ENCODE measurements around the gene ICAM1. TPM values are rescaled to one million over a fixed set of nuclear protein-coding genes. Genes with fewer than 3 reads are reported as not detected.

The ICAM1 gene
- total RNA-seq, 1 donor from 2014 or later, result not detected

DNA sequence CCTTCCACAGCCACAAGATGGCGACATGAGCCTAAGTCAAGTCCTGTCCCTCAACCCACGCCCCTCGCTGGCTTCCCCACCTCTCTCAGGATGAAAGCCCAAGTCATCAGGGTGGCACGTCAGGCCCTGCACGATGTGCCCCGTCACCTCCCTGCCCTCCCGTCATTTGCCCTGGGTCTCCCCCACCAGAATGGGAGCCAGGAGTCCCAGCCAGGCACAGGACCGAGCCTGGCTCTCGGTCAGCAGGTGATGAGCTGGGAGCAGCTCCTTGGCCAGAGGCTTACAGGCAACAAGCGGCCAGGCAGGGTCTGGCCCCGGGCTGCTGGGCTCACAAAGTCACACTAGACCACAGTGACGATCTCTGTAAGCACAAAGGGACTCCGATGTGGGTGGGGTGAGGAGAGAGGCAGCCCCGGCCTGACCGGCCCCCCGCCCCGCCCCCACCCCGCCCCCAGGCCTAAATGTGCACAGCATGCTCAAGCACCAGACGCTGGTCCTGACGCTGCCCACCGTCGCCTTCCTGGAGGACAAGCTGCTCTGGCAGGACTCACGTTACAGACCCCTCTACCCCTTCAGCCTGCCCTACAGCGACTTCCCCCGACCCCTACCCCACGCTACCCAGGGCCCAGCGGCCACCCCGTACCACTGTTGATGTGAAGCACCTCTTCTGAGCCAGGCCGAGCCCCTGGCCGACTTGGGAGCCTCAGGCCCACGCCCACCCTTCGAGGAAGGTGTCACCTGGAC is 11.6 kb upstream of the ICAM1 start:
- H3K27ac Mint-ChIP-seq (ENCODE audit: unreplicated experiment), result no peak overlapping the region
- peaks cover 5% of the 10 kb centered on the region for H3K27me3 Mint-ChIP-seq (ENCODE audit: unreplicated experiment)
- peaks cover 12% of the 10 kb centered on the region for H3K36me3 Mint-ChIP-seq (ENCODE audit: unreplicated experiment)
- H3K4me1 Mint-ChIP-seq (ENCODE audit: low read depth, unreplicated experiment), result no peaks in the 10 kb centered on the region
- DNase-seq, result peak; percentile 95
- TF ChIP-seq, protein P1, sequence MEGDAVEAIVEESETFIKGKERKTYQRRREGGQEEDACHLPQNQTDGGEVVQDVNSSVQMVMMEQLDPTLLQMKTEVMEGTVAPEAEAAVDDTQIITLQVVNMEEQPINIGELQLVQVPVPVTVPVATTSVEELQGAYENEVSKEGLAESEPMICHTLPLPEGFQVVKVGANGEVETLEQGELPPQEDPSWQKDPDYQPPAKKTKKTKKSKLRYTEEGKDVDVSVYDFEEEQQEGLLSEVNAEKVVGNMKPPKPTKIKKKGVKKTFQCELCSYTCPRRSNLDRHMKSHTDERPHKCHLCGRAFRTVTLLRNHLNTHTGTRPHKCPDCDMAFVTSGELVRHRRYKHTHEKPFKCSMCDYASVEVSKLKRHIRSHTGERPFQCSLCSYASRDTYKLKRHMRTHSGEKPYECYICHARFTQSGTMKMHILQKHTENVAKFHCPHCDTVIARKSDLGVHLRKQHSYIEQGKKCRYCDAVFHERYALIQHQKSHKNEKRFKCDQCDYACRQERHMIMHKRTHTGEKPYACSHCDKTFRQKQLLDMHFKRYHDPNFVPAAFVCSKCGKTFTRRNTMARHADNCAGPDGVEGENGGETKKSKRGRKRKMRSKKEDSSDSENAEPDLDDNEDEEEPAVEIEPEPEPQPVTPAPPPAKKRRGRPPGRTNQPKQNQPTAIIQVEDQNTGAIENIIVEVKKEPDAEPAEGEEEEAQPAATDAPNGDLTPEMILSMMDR (IDR thresholded peaks at IDR 0.05; ENCODE audit: partially characterized antibody, unreplicated experiment), result peak; percentile 76
- no peaks in the 10 kb centered on the region for H3K9me3 Mint-ChIP-seq (ENCODE audit: unreplicated experiment)
- H3K4me3 Mint-ChIP-seq (ENCODE audit: unreplicated experiment), result no peak overlapping the region

DNA sequence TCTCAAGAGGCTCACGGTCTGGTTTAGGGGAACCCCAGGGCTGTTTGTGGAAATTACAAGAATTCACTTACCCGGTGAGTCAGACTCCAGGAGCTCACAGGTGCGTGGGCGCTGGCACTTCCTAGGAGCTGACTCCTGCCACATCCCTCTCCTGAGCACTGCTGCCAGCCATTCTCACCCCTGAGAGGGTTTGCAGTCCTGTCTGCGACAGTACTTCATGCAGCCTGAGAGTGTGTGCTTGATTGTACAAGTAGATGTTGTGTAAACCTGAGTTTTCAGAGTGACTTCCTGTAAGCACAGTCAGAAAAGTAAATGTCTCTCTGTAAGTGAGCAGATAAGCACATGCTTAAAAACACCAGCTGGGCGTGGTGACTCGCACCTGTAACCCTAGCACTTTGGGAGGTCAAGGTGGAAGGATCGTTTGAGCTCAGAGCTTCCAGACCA is 10.8 kb upstream of the ICAM1 start:
- H3K36me3 Mint-ChIP-seq (ENCODE audit: unreplicated experiment), result peaks cover 11% of the 10 kb centered on the region
- TF ChIP-seq, protein P1 (IDR thresholded peaks at IDR 0.05; ENCODE audit: partially characterized antibody, unreplicated experiment), result no peak
- H3K27me3 Mint-ChIP-seq (ENCODE audit: unreplicated experiment), result peaks cover 5% of the 10 kb centered on the region
- no peak overlapping the region for H3K27ac Mint-ChIP-seq (ENCODE audit: unreplicated experiment)
- H3K9me3 Mint-ChIP-seq (ENCODE audit: unreplicated experiment), result no peaks in the 10 kb centered on the region
- H3K4me1 Mint-ChIP-seq (ENCODE audit: low read depth, unreplicated experiment), result no peaks in the 10 kb centered on the region
- no peak overlapping the region for H3K4me3 Mint-ChIP-seq (ENCODE audit: unreplicated experiment)
- no peak for DNase-seq

DNA sequence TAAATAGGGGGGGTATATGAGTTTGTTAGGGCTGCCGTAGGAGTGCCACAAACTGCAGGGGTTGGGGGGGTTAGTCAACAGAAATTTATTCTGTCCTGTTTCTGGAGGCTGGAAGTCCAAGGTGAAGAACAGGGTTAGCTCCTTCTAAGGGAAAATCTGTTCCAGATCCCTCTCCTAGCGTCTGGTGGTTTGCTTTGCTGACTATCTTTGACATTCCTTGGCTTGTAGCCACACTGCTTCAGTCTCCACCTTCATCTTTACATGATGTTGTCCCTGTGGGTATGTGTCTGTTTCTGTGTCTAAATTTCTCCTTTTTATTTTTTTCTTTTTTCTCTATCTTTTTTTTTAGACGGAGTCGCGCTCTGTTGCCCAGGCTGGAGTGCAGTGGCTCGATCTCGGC is 8.1 kb upstream of the ICAM1 start:
- peaks cover 2% of the 10 kb centered on the region for H3K36me3 Mint-ChIP-seq (ENCODE audit: unreplicated experiment)
- H3K27ac Mint-ChIP-seq (ENCODE audit: unreplicated experiment), result no peak overlapping the region
- no peaks in the 10 kb centered on the region for H3K4me1 Mint-ChIP-seq (ENCODE audit: low read depth, unreplicated experiment)
- TF ChIP-seq, protein P1 (IDR thresholded peaks at IDR 0.05; ENCODE audit: partially characterized antibody, unreplicated experiment), result no peak
- no peak overlapping the region for H3K4me3 Mint-ChIP-seq (ENCODE audit: unreplicated experiment)
- DNase-seq, result no peak
- peaks cover 3% of the 10 kb centered on the region for H3K27me3 Mint-ChIP-seq (ENCODE audit: unreplicated experiment)
- H3K9me3 Mint-ChIP-seq (ENCODE audit: unreplicated experiment), result no peaks in the 10 kb centered on the region

DNA sequence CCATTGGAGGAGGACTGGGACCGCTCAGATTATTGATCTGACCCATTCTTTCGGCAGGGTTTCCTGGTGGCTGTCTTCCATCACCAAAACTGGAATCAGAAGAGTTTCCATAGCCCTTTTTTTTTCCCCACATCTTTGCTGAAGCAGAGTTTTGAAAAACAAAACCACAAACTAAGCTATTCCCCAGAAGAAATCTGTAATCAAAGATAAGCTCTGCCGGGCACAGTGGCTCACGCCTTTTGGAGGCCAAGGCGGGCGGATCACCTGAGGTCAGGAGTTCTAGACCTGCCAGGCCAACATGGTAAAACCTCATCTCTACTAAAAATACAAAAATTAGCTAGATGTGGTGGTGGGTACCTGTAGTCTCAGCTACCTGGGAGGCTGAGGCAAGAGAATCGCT is 4.2 kb upstream of the ICAM1 start:
- Mint-ChIP-seq H3K4me1 (ENCODE audit: low read depth, unreplicated experiment) (no peaks in the 10 kb centered on the region), H3K36me3 (ENCODE audit: unreplicated experiment) (no peaks in the 10 kb centered on the region), H3K27ac (ENCODE audit: unreplicated experiment) (no peak overlapping the region), H3K9me3 (ENCODE audit: unreplicated experiment) (no peaks in the 10 kb centered on the region), H3K4me3 (ENCODE audit: unreplicated experiment) (peak overlapping the region; percentile 25), H3K27me3 (ENCODE audit: unreplicated experiment) (peaks cover 4% of the 10 kb centered on the region)
- no peak for DNase-seq
- TF ChIP-seq, protein P1 (IDR thresholded peaks at IDR 0.05; ENCODE audit: partially characterized antibody, unreplicated experiment), result no peak

DNA sequence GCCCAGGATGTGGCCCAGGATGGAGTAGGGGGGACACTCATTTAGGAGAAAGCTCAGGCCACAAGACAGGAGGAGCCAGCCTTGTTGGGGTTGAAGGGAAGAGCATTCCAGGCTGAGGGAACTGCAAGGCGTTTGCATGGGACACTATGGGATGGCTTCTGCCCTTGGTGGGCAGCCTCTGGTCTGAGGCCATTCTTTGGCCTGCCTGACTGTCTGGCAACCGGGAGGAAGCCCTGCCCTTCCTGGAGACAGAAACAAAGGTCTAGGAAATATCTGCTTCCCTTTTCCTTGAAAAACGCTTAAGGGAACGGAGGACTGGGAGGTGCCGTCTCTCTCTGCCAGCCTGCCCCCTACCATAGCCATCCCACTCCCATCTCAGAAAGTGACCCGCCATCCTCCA is 2.8 kb upstream of the ICAM1 start:
- Mint-ChIP-seq H3K36me3 (ENCODE audit: unreplicated experiment) (no peaks in the 10 kb centered on the region), H3K9me3 (ENCODE audit: unreplicated experiment) (no peaks in the 10 kb centered on the region), H3K4me3 (ENCODE audit: unreplicated experiment) (no peak overlapping the region), H3K27me3 (ENCODE audit: unreplicated experiment) (peaks cover 5% of the 10 kb centered on the region), H3K27ac (ENCODE audit: unreplicated experiment) (no peak overlapping the region), H3K4me1 (ENCODE audit: low read depth, unreplicated experiment) (no peaks in the 10 kb centered on the region)
- DNase-seq, result no peak
- TF ChIP-seq, protein P1 (IDR thresholded peaks at IDR 0.05; ENCODE audit: partially characterized antibody, unreplicated experiment), result no peak
